ENCODE data around the gene FBXL20. TPM values are rescaled to one million over a fixed set of nuclear protein-coding genes. Genes with fewer than 3 reads are reported as not detected.

Gene FBXL20
- total RNA-seq, 1 experiment from 2014 or later = 9.7 TPM

- TF ChIP-seq ZNF138 (CRISPR knock-in tag; conservative IDR thresholded peaks at IDR 0.05) = no peak
- ATAC-seq = no peak
- no peak overlapping the region for H3K4me3 Mint-ChIP-seq
- CTCF ChIA-PET = interaction anchor here (0.6 to 2.9 kb wide), 3 partner anchors 119 to 215 kb away, joined by 3 to 7 read pairs (median 5); no protein-coding TSS in a partner anchor
- no peak overlapping the region for H3K27ac Mint-ChIP-seq
- H3K4me1 Mint-ChIP-seq = peaks cover 8% of the 10 kb centered on the region; the same call in 1 of the 2 replicates
- H3K9me3 Mint-ChIP-seq = no peaks in the 10 kb centered on the region
- no peaks in the 10 kb centered on the region for H3K36me3 Mint-ChIP-seq
- H3K27me3 Mint-ChIP-seq (ENCODE audit: low read depth) = no peaks in the 10 kb centered on the region
- POLR2A ChIA-PET = no interaction called here
- no peak for DNase-seq (ENCODE audit: low spot score)
Measured at GRCh38 chr17:39380144-39380543, 21.3 kb downstream of the FBXL20 start.

DNA sequence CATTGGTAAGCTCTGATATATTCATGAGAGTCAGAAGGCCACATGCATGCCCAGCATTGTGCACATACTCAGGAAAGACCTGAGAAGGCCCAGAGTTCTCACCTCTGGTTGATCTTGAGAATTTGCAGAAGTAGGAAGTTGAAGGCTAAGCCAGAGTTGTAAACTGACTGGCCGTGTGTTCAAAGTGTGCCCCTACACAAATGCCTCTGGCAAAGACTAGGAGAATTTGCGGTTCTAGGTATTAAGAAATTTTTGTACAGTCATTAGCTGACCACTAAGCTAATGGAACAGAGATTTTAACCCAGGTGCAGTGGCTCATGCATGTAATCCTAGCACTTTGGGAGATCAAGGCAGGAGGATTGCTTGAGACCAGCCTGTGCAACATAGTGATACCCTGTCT is 25.0 kb downstream of the FBXL20 start:
- no peaks in the 10 kb centered on the region for H3K36me3 Mint-ChIP-seq
- H3K4me1 Mint-ChIP-seq = peaks cover 8% of the 10 kb centered on the region; the same call in 1 of the 2 replicates
- ChIA-PET CTCF (no interaction called here), POLR2A (no interaction called here)
- no peak for DNase-seq (ENCODE audit: low spot score)
- H3K4me3 Mint-ChIP-seq = no peak overlapping the region
- no peaks in the 10 kb centered on the region for H3K27me3 Mint-ChIP-seq (ENCODE audit: low read depth)
- no peak for ATAC-seq
- no peak overlapping the region for H3K27ac Mint-ChIP-seq
- no peaks in the 10 kb centered on the region for H3K9me3 Mint-ChIP-seq
- TF ChIP-seq ZBTB43 (CRISPR knock-in tag; IDR thresholded peaks at IDR 0.05) (no peak), ZNF512 (CRISPR knock-in tag; IDR thresholded peaks at IDR 0.05; ENCODE audit: borderline replicate concordance) (no peak), GRHL2 (CRISPR knock-in tag; IDR thresholded peaks at IDR 0.05; ENCODE audit: insufficient replicate concordance, severe bottlenecking) (no peak), MLX (CRISPR knock-in tag; IDR thresholded peaks at IDR 0.05) (no peak), EMX1 (CRISPR knock-in tag; IDR thresholded peaks at IDR 0.05) (no peak), PRRX2 (CRISPR knock-in tag; IDR thresholded peaks at IDR 0.05) (no peak), CREM (CRISPR knock-in tag; IDR thresholded peaks at IDR 0.05) (no peak), ATF2 (CRISPR knock-in tag; IDR thresholded peaks at IDR 0.05; ENCODE audit: borderline replicate concordance, low read depth) (no peak), ZNF219 (CRISPR knock-in tag; IDR thresholded peaks at IDR 0.05; ENCODE audit: borderline replicate concordance) (no peak), TCF7 (CRISPR knock-in tag; IDR thresholded peaks at IDR 0.05; ENCODE audit: low read depth) (no peak), HMGA2 (CRISPR knock-in tag; IDR thresholded peaks at IDR 0.05) (no peak)
- TF ChIP-seq, protein P1, sequence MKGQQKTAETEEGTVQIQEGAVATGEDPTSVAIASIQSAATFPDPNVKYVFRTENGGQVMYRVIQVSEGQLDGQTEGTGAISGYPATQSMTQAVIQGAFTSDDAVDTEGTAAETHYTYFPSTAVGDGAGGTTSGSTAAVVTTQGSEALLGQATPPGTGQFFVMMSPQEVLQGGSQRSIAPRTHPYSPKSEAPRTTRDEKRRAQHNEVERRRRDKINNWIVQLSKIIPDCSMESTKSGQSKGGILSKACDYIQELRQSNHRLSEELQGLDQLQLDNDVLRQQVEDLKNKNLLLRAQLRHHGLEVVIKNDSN (CRISPR knock-in tag; IDR thresholded peaks at IDR 0.05) = no peak
- TF ChIP-seq, protein P2, sequence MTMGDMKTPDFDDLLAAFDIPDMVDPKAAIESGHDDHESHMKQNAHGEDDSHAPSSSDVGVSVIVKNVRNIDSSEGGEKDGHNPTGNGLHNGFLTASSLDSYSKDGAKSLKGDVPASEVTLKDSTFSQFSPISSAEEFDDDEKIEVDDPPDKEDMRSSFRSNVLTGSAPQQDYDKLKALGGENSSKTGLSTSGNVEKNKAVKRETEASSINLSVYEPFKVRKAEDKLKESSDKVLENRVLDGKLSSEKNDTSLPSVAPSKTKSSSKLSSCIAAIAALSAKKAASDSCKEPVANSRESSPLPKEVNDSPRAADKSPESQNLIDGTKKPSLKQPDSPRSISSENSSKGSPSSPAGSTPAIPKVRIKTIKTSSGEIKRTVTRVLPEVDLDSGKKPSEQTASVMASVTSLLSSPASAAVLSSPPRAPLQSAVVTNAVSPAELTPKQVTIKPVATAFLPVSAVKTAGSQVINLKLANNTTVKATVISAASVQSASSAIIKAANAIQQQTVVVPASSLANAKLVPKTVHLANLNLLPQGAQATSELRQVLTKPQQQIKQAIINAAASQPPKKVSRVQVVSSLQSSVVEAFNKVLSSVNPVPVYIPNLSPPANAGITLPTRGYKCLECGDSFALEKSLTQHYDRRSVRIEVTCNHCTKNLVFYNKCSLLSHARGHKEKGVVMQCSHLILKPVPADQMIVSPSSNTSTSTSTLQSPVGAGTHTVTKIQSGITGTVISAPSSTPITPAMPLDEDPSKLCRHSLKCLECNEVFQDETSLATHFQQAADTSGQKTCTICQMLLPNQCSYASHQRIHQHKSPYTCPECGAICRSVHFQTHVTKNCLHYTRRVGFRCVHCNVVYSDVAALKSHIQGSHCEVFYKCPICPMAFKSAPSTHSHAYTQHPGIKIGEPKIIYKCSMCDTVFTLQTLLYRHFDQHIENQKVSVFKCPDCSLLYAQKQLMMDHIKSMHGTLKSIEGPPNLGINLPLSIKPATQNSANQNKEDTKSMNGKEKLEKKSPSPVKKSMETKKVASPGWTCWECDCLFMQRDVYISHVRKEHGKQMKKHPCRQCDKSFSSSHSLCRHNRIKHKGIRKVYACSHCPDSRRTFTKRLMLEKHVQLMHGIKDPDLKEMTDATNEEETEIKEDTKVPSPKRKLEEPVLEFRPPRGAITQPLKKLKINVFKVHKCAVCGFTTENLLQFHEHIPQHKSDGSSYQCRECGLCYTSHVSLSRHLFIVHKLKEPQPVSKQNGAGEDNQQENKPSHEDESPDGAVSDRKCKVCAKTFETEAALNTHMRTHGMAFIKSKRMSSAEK (CRISPR knock-in tag; IDR thresholded peaks at IDR 0.05; ENCODE audit: borderline replicate concordance) = no peak
- TF ChIP-seq, protein P3, sequence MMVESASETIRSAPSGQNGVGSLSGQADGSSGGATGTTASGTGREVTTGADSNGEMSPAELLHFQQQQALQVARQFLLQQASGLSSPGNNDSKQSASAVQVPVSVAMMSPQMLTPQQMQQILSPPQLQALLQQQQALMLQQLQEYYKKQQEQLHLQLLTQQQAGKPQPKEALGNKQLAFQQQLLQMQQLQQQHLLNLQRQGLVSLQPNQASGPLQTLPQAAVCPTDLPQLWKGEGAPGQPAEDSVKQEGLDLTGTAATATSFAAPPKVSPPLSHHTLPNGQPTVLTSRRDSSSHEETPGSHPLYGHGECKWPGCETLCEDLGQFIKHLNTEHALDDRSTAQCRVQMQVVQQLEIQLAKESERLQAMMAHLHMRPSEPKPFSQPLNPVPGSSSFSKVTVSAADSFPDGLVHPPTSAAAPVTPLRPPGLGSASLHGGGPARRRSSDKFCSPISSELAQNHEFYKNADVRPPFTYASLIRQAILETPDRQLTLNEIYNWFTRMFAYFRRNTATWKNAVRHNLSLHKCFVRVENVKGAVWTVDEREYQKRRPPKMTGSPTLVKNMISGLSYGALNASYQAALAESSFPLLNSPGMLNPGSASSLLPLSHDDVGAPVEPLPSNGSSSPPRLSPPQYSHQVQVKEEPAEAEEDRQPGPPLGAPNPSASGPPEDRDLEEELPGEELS (CRISPR knock-in tag; IDR thresholded peaks at IDR 0.05) = no peak
- TF ChIP-seq, protein P4, sequence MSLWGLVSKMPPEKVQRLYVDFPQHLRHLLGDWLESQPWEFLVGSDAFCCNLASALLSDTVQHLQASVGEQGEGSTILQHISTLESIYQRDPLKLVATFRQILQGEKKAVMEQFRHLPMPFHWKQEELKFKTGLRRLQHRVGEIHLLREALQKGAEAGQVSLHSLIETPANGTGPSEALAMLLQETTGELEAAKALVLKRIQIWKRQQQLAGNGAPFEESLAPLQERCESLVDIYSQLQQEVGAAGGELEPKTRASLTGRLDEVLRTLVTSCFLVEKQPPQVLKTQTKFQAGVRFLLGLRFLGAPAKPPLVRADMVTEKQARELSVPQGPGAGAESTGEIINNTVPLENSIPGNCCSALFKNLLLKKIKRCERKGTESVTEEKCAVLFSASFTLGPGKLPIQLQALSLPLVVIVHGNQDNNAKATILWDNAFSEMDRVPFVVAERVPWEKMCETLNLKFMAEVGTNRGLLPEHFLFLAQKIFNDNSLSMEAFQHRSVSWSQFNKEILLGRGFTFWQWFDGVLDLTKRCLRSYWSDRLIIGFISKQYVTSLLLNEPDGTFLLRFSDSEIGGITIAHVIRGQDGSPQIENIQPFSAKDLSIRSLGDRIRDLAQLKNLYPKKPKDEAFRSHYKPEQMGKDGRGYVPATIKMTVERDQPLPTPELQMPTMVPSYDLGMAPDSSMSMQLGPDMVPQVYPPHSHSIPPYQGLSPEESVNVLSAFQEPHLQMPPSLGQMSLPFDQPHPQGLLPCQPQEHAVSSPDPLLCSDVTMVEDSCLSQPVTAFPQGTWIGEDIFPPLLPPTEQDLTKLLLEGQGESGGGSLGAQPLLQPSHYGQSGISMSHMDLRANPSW (CRISPR knock-in tag; conservative IDR thresholded peaks at IDR 0.05; ENCODE audit: low read depth) = no peak

Data from WTC11 (cell line).